SH-SY5Y (cell line): ENCODE results near the gene PRODH2.

Source experiments
- GATA2 ChIP-seq: IDR thresholded peaks from 2 replicates; pipeline ENCODE4 v1.6.1; 2011; ENCODE audit warnings: mild to moderate bottlenecking, low read depth, low read length
- GATA3 ChIP-seq: IDR thresholded peaks from 2 replicates; pipeline ENCODE4 v1.6.1; 2011; ENCODE audit warnings: low read depth, mild to moderate bottlenecking, low read length, moderate library complexity

DNA sequence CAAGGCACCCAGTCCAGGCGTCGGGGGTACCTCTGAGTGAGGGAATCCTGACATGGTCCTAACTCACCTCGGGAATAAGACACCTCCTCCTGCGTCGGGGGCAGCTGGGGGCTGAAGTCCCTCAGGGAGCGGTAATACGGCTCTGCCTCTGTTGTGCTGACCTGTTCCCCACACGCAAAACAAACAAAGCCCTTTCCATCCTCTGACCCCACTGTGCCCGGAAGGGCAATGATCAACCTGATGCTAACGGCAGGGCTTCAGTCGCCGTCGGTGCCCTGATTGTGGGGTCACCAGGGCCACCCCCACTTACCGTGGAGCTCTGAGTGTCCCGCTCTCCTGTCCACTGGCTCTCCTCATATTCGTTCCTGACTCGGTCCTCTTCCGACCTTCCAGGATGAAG is 18.3 kb upstream of the PRODH2 start:
- TF ChIP-seq GATA3 (no peak), GATA2 (no peak)
